MM.1S (cell line): ENCODE results near the gene ITPR3.
A peak's percentile ranks its signal among the peaks of the same experiment; 100 is the strongest.

Experiments used
- DNase-seq: peaks from one replicate; pipeline ENCODE4 v3.0.0-alpha.2; 2015
- H2AFZ ChIP-seq: fragments of 300-600 bp; sonication (generic); 2 replicates; pipeline ENCODE4 v1.6.0; 2016; ENCODE audit warnings: antibody characterized with exemption, low read length
- H3F3A ChIP-seq: fragments of 300-600 bp; sonication (generic); 2 replicates; pipeline ENCODE4 v1.6.1; 2016; ENCODE audit warnings: mild to moderate bottlenecking, antibody characterized with exemption, low read length, moderate library complexity, mixed read lengths; ENCODE audit not compliant: insufficient read depth
- H3K27ac ChIP-seq: fragments of 300-600 bp; sonication (generic); 2 replicates; pipeline ENCODE4 v1.5.1; 2016; ENCODE audit warnings: mild to moderate bottlenecking, low read length
- H3K27me3 ChIP-seq: fragments of 300-600 bp; sonication (generic); replicated peaks from 2 replicates; pipeline ENCODE4 v1.6.0; 2016; ENCODE audit warnings: low read length; ENCODE audit not compliant: insufficient read depth
- H3K36me3 ChIP-seq: fragments of 300-600 bp; sonication (generic); replicated peaks from 2 replicates; pipeline ENCODE4 v1.6.1; 2016; ENCODE audit warnings: mild to moderate bottlenecking, low read length, mixed read lengths; ENCODE audit not compliant: insufficient read depth
- H3K4me1 ChIP-seq: fragments of 300-600 bp; sonication (generic); 2 replicates; pipeline ENCODE4 v1.6.1; 2016; ENCODE audit warnings: low read length, mixed read lengths
- H3K4me2 ChIP-seq: fragments of 300-600 bp; sonication (generic); 2 replicates; pipeline ENCODE4 v1.6.0; 2016; ENCODE audit warnings: low read depth, low read length
- H3K4me3 ChIP-seq: fragments of 300-600 bp; sonication (generic); 2 replicates; pipeline ENCODE4 v1.5.1; 2016; ENCODE audit warnings: low read length, mixed read lengths
- H3K79me2 ChIP-seq: fragments of 300-600 bp; sonication (generic); 2 replicates; pipeline ENCODE4 v1.6.1; 2016; ENCODE audit warnings: mixed run types, low read length, mixed read lengths
- H3K9ac ChIP-seq: fragments of 300-600 bp; sonication (generic); 2 replicates; pipeline ENCODE4 v1.6.1; 2016; ENCODE audit warnings: low read length, mixed read lengths
- H3K9me2 ChIP-seq: fragments of 300-600 bp; sonication (generic); replicated peaks from 2 replicates; pipeline ENCODE4 v1.6.1; 2016; ENCODE audit warnings: mild to moderate bottlenecking, low read length, mixed read lengths; ENCODE audit not compliant: insufficient read depth
- H3K9me3 ChIP-seq: fragments of 300-600 bp; sonication (generic); replicated peaks from 2 replicates; pipeline ENCODE4 v1.6.1; 2016; ENCODE audit warnings: mild to moderate bottlenecking, low read length, mixed read lengths; ENCODE audit not compliant: insufficient read depth
- H4K20me1 ChIP-seq: fragments of 300-600 bp; sonication (generic); 2 replicates; pipeline ENCODE4 v1.6.1; 2016; ENCODE audit warnings: mild to moderate bottlenecking, low read length, moderate library complexity, mixed read lengths; ENCODE audit not compliant: insufficient read depth
- CTCF ChIP-seq: fragments of 300-600 bp; sonication (generic); IDR thresholded peaks from 2 replicates; pipeline ENCODE4 v1.5.1; 2016; ENCODE audit warnings: antibody characterized with exemption, low read length, mixed read lengths
- EZH2 ChIP-seq: fragments of 300-600 bp; sonication (generic); optimal IDR thresholded peaks from 2 replicates; pipeline ENCODE3; 2017; ENCODE audit warnings: low read depth, mild to moderate bottlenecking, antibody characterized with exemption, low read length, mixed read lengths
- EZH2phosphoT487 ChIP-seq: fragments of 300-600 bp; sonication (generic); IDR thresholded peaks from 2 replicates; pipeline ENCODE4 v1.6.1; 2018; ENCODE audit warnings: antibody characterized with exemption, low read length

The ITPR3 gene

GRCh38 chr6:33705955-33706725 is 85.0 kb downstream of the ITPR3 start:
- 0 out of 2 replicates have a peak overlapping the region, but pooled peaks have one; percentile 5 for H3K4me3 ChIP-seq
- H3K36me3 ChIP-seq, result no peaks in the 10 kb centered on the region
- no peaks in the 10 kb centered on the region for H4K20me1 ChIP-seq
- no peaks in the 10 kb centered on the region for H3K9me3 ChIP-seq
- H3K27me3 ChIP-seq, result no peaks in the 10 kb centered on the region
- no peak overlapping the region for H2AFZ ChIP-seq
- H3F3A ChIP-seq, result peaks cover 17% of the 10 kb centered on the region
- TF ChIP-seq CTCF (peak; percentile 26; the same call in 1 of the 2 replicates), EZH2 (no peak), EZH2phosphoT487 (no peak)
- peak overlapping the region; percentile 2; the same call in 1 of the 2 replicates for H3K9ac ChIP-seq
- H3K4me2 ChIP-seq, result peak overlapping the region; percentile 22; the same call in 1 of the 2 replicates
- H3K4me1 ChIP-seq, result peaks cover 52% of the 10 kb centered on the region
- peaks cover 44% of the 10 kb centered on the region for H3K79me2 ChIP-seq
- no peaks in the 10 kb centered on the region for H3K9me2 ChIP-seq
- DNase-seq, result peak; percentile 85
- H3K27ac ChIP-seq, result peak overlapping the region; percentile 33; the same call in 1 of the 2 replicates

GRCh38 chr6:33707771-33708170 is 86.6 kb downstream of the ITPR3 start:
- TF ChIP-seq CTCF (no peak), EZH2phosphoT487 (no peak), EZH2 (no peak)
- no peaks in the 10 kb centered on the region for H3K9me2 ChIP-seq
- H3K4me3 ChIP-seq, result no peak overlapping the region
- no peak for DNase-seq
- H2AFZ ChIP-seq, result no peak overlapping the region
- no peak overlapping the region for H3K9ac ChIP-seq
- peaks cover 52% of the 10 kb centered on the region for H3K4me1 ChIP-seq
- no peak overlapping the region for H3K4me2 ChIP-seq
- H3F3A ChIP-seq, result peaks cover 14% of the 10 kb centered on the region
- no peaks in the 10 kb centered on the region for H3K9me3 ChIP-seq
- no peak overlapping the region; the same call in 1 of the 2 replicates for H3K27ac ChIP-seq
- no peaks in the 10 kb centered on the region for H4K20me1 ChIP-seq
- H3K79me2 ChIP-seq, result peaks cover 44% of the 10 kb centered on the region
- H3K27me3 ChIP-seq, result no peaks in the 10 kb centered on the region
- no peaks in the 10 kb centered on the region for H3K36me3 ChIP-seq

GRCh38 chr6:33708516-33709204 is 87.5 kb downstream of the ITPR3 start:
- no peaks in the 10 kb centered on the region for H3K36me3 ChIP-seq
- no peaks in the 10 kb centered on the region for H3K9me3 ChIP-seq
- no peak overlapping the region for H3K4me2 ChIP-seq
- peaks cover 52% of the 10 kb centered on the region for H3K4me1 ChIP-seq
- H2AFZ ChIP-seq, result no peak overlapping the region
- no peak overlapping the region for H3K27ac ChIP-seq
- H3K9me2 ChIP-seq, result no peaks in the 10 kb centered on the region
- no peaks in the 10 kb centered on the region for H4K20me1 ChIP-seq
- H3K4me3 ChIP-seq, result no peak overlapping the region
- TF ChIP-seq CTCF, result no peak
- no peak for TF ChIP-seq EZH2phosphoT487
- no peak for TF ChIP-seq EZH2
- no peaks in the 10 kb centered on the region for H3K27me3 ChIP-seq
- H3K79me2 ChIP-seq, result peaks cover 44% of the 10 kb centered on the region
- no peak overlapping the region for H3K9ac ChIP-seq
- peaks cover 14% of the 10 kb centered on the region for H3F3A ChIP-seq
- DNase-seq, result no peak
